ENCODE results near the gene MBNL1.

- TF ChIP-seq RAD21 (conservative IDR thresholded peaks at IDR 0.05) (no peak), MXI1 (conservative IDR thresholded peaks at IDR 0.05; ENCODE audit: poor library complexity, severe bottlenecking) (no peak)
- TF ChIP-seq, protein P1, sequence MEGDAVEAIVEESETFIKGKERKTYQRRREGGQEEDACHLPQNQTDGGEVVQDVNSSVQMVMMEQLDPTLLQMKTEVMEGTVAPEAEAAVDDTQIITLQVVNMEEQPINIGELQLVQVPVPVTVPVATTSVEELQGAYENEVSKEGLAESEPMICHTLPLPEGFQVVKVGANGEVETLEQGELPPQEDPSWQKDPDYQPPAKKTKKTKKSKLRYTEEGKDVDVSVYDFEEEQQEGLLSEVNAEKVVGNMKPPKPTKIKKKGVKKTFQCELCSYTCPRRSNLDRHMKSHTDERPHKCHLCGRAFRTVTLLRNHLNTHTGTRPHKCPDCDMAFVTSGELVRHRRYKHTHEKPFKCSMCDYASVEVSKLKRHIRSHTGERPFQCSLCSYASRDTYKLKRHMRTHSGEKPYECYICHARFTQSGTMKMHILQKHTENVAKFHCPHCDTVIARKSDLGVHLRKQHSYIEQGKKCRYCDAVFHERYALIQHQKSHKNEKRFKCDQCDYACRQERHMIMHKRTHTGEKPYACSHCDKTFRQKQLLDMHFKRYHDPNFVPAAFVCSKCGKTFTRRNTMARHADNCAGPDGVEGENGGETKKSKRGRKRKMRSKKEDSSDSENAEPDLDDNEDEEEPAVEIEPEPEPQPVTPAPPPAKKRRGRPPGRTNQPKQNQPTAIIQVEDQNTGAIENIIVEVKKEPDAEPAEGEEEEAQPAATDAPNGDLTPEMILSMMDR (IDR thresholded peaks at IDR 0.05; ENCODE audit: poor library complexity, severe bottlenecking) = no peak
Observed at GRCh38 chr3:152284906-152285305, 16.2 kb downstream of the MBNL1 start.

Measured in neural cell (in vitro differentiated cells).